Nephron (organoid): ENCODE measurements around the gene NT5DC1.

Experiments
- H3K27ac Mint-ChIP-seq, 3 experiments: 2 replicates each; pipeline ENCODE4 v1.8.0; 2020; ENCODE audit warnings: mixed read lengths in 3 of 3, mild to moderate bottlenecking in 2 of 3, moderate library complexity in 1 of 3
- H3K27me3 Mint-ChIP-seq: 2 replicates; pipeline ENCODE4 v1.8.0; 2021; ENCODE audit warnings: low read depth, mild to moderate bottlenecking, moderate library complexity, mixed read lengths
- H3K36me3 Mint-ChIP-seq: 2 replicates; pipeline ENCODE4 v1.8.0; 2020; ENCODE audit warnings: low read depth, mixed read lengths
- H3K4me1 Mint-ChIP-seq: 2 replicates; pipeline ENCODE4 v1.8.0; 2020; ENCODE audit warnings: mixed read lengths
- H3K4me3 Mint-ChIP-seq, 3 experiments: 2 replicates each; pipeline ENCODE4 v1.8.0; 2020; ENCODE audit warnings: mild to moderate bottlenecking in 3 of 3, mixed read lengths in 3 of 3, moderate library complexity in 2 of 3
- H3K9me3 Mint-ChIP-seq: 2 replicates; pipeline ENCODE4 v1.8.0; 2020; ENCODE audit warnings: mixed read lengths
- TF ChIP-seq, protein P1 (sequence below), 3 experiments: fragments of 200-600 bp; sonication (generic); IDR thresholded peaks; one replicate each; pipeline ENCODE4 v1.5.0; 2021; ENCODE audit warnings: antibody characterized with exemption in 3 of 3; ENCODE audit not compliant: unreplicated experiment in 3 of 3

NT5DC1 gene

DNA sequence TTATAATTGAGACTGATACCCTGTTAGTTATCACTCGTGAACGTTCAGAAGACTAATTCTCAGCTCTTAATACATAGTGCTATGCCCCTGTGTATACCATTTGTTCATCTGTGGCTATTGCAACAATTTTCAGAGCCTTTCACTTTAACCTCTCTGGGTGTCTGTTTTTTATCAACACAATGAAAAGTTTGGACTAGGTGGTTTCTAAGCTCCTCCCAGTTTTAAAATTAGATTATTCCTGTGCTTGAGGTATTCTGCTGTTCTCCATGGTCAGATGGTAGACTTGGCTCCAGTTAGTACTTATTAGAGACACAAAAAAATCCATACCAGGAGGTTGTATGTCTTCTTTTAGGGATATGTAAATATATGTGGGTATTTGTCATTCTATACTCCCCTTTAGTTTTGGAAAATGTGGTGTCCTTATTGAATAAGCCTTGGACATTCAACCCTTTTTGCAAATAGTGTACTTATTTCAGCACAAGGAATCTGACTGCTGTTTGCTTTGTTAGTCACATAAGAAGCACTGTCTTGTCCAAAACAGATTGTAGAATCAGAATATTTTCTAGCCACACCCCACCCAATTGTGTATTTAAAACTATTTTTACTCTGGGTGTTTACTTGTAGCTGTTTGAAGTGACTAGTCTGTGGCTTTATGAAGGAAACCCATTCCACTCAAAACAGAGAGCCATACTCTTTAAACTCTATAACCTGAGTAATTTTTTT, 27.3 kb downstream of the NT5DC1 start:
- H3K4me3 Mint-ChIP-seq = no peak overlapping the region
- H3K36me3 Mint-ChIP-seq = no peaks in the 10 kb centered on the region
- no peaks in the 10 kb centered on the region for H3K27me3 Mint-ChIP-seq
- no peaks in the 10 kb centered on the region for H3K9me3 Mint-ChIP-seq
- H3K27ac Mint-ChIP-seq = no peak overlapping the region
- no peaks in the 10 kb centered on the region for H3K4me1 Mint-ChIP-seq
- TF ChIP-seq, protein P1, sequence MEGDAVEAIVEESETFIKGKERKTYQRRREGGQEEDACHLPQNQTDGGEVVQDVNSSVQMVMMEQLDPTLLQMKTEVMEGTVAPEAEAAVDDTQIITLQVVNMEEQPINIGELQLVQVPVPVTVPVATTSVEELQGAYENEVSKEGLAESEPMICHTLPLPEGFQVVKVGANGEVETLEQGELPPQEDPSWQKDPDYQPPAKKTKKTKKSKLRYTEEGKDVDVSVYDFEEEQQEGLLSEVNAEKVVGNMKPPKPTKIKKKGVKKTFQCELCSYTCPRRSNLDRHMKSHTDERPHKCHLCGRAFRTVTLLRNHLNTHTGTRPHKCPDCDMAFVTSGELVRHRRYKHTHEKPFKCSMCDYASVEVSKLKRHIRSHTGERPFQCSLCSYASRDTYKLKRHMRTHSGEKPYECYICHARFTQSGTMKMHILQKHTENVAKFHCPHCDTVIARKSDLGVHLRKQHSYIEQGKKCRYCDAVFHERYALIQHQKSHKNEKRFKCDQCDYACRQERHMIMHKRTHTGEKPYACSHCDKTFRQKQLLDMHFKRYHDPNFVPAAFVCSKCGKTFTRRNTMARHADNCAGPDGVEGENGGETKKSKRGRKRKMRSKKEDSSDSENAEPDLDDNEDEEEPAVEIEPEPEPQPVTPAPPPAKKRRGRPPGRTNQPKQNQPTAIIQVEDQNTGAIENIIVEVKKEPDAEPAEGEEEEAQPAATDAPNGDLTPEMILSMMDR (IDR thresholded peaks at IDR 0.05; ENCODE audit: unreplicated experiment in 3 of 3) = no peak

DNA sequence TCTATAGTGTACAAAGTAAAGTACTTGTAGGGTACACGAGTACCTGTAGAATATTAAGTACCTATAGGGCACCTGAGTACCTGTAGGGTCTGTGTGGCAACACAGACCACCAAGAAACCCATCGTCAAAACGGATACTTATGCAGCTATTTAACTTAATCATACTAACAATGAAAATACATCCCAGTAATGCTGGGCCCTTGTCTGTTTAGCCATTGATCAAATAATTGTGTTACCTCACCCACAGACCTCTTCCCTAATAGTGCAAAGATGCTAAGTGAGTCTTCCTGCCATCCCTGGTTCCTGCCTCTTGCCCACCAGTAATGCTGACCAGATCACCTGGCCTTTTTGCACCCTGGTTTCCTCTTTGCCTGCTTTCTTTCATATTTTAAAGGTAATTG, 32.8 kb downstream of the NT5DC1 start:
- TF ChIP-seq, protein P1 (IDR thresholded peaks at IDR 0.05; ENCODE audit: unreplicated experiment in 3 of 3) = no peak
- Mint-ChIP-seq H3K27me3 (no peaks in the 10 kb centered on the region), H3K9me3 (no peaks in the 10 kb centered on the region), H3K36me3 (no peaks in the 10 kb centered on the region), H3K4me1 (no peaks in the 10 kb centered on the region), H3K27ac (no peak overlapping the region), H3K4me3 (no peak overlapping the region)

DNA sequence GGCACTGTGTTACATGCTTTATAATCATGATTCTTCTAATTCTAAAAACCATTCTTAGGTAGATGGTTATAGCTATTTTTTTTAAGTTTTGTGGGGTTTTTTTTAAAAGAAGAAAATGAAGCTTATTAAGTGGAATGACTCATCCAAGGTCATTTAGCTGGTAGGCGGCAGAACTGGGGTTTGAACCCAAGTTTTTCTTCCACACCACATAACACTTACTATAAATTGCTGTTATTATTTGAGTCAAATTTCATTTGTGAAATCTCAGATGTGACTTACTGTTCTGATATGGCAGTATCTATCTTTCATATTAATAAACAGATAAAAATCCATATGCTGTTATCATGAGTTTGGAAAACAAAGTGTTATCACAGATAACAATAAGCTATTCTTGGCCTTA, 35.7 kb downstream of the NT5DC1 start:
- H3K27me3 Mint-ChIP-seq = no peaks in the 10 kb centered on the region
- H3K36me3 Mint-ChIP-seq = no peaks in the 10 kb centered on the region
- TF ChIP-seq, protein P1 (IDR thresholded peaks at IDR 0.05; ENCODE audit: unreplicated experiment in 3 of 3) = no peak
- no peak overlapping the region for H3K4me3 Mint-ChIP-seq
- no peaks in the 10 kb centered on the region for H3K4me1 Mint-ChIP-seq
- no peak overlapping the region for H3K27ac Mint-ChIP-seq
- H3K9me3 Mint-ChIP-seq = no peaks in the 10 kb centered on the region

DNA sequence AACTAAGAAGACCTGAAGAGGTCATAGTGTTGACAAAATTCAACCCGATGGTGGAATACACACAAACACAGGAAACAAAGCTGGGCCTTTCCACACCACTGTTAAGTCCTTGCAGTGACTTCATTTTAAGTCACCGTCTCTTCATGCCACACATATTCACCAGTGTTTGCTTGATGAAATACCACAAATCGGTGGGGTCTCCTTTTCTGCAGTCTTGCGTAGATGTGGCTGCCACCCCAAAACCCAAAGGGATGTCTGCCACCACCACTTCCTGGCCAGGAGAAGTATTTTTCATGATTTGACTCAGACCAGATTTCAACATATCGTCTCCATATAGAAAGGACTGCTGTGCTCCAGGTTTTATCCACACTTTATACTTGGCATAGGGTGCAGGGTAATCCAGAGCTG, 36.3 kb downstream of the NT5DC1 start:
- Mint-ChIP-seq H3K27me3 (no peaks in the 10 kb centered on the region), H3K27ac (no peak overlapping the region), H3K9me3 (no peaks in the 10 kb centered on the region), H3K4me1 (no peaks in the 10 kb centered on the region), H3K36me3 (no peaks in the 10 kb centered on the region), H3K4me3 (no peak overlapping the region)
- TF ChIP-seq, protein P1 (IDR thresholded peaks at IDR 0.05; ENCODE audit: unreplicated experiment in 3 of 3) = no peak

DNA sequence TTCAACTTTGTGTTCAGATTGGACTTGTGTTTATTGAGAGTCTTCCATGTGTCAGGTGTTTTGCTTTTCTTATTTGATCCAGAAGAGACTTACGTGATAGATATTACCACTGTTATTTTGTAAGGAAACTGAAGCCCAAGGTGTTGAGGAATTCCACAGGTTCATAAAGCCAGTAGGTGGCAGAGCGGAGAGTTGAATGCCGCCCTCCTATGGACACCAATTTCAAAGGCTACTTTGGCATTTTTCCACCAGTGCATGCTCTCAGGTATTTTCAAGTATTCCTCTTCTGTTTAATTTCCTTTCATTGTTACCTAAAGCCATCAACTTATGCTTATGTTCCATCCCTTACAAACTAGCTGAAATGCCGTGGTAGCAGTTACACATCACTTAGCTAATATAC, 39.3 kb downstream of the NT5DC1 start:
- Mint-ChIP-seq H3K9me3 (no peaks in the 10 kb centered on the region), H3K27ac (no peak overlapping the region), H3K4me3 (no peak overlapping the region), H3K27me3 (no peaks in the 10 kb centered on the region), H3K4me1 (peaks cover 5% of the 10 kb centered on the region), H3K36me3 (no peaks in the 10 kb centered on the region)
- TF ChIP-seq, protein P1 (IDR thresholded peaks at IDR 0.05; ENCODE audit: unreplicated experiment in 3 of 3) = no peak

DNA sequence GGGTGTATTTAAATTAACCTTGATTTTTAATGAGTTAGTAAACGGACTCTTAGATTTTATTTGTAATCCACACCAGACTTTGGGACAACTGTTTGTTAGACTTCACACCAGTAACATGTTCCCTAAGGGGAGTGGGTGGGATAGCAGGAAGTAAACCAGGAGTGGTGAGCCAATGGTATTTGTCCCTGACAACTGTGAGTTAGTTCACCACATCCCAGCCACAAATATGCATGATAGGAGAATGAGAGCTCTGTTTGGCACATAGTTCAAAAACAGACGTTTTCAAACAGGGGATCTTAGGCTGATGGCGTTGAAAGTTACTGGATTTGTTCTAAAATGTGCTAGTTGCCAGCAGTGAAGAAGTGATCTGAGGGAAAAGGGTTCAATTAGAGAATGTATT, 44.0 kb downstream of the NT5DC1 start:
- peaks cover 10% of the 10 kb centered on the region for H3K4me1 Mint-ChIP-seq
- H3K9me3 Mint-ChIP-seq = no peaks in the 10 kb centered on the region
- H3K36me3 Mint-ChIP-seq = no peaks in the 10 kb centered on the region
- H3K27me3 Mint-ChIP-seq = no peaks in the 10 kb centered on the region
- no peak overlapping the region for H3K27ac Mint-ChIP-seq
- H3K4me3 Mint-ChIP-seq = no peak overlapping the region
- TF ChIP-seq, protein P1 (IDR thresholded peaks at IDR 0.05; ENCODE audit: unreplicated experiment in 3 of 3) = no peak
